H9 (cell line): Measurements from ENCODE around the gene ENTREP3. TPM values are rescaled to one million over a fixed set of nuclear protein-coding genes. Genes with fewer than 3 reads are reported as not detected.
"Not testable (repeated sequence)": the region's sequence is repeated elsewhere in the genome, so short reads cannot be mapped to it uniquely, and the experiment has no call there.

Experiments used
- DNase-seq: peaks from one replicate; pipeline ENCODE4 v3.0.0-alpha.2; 2017
- H2AFZ ChIP-seq: one replicate; pipeline ENCODE4 v1.6.1; 2013; ENCODE audit warnings: mild to moderate bottlenecking, low read length, control low read depth, moderate library complexity
- H2AK5ac ChIP-seq: 2 replicates; pipeline ENCODE4 v1.6.1; 2013; ENCODE audit warnings: low read length, control low read depth, mixed read lengths; ENCODE audit not compliant: insufficient read length
- H2BK120ac ChIP-seq: one replicate; pipeline ENCODE4 v1.6.1; 2013; ENCODE audit warnings: low read depth, mild to moderate bottlenecking, low read length, control low read depth, inconsistent platforms; ENCODE audit not compliant: poor library complexity, severe bottlenecking
- H2BK12ac ChIP-seq: 2 replicates; pipeline ENCODE4 v1.6.1; 2013; ENCODE audit warnings: low read length, control low read depth, mixed read lengths, low read depth; ENCODE audit not compliant: insufficient read length
- H2BK15ac ChIP-seq: 2 replicates; pipeline ENCODE4 v1.6.1; 2013; ENCODE audit warnings: low read depth, low read length, control low read depth
- H2BK20ac ChIP-seq: one replicate; pipeline ENCODE4 v1.6.1; 2013; ENCODE audit warnings: low read depth, mild to moderate bottlenecking, low read length, control low read depth, inconsistent platforms; ENCODE audit not compliant: poor library complexity, severe bottlenecking
- H2BK5ac ChIP-seq: 2 replicates; pipeline ENCODE4 v1.6.1; 2013; ENCODE audit warnings: low read length, control low read depth, mixed read lengths; ENCODE audit not compliant: insufficient read length
- H3K14ac ChIP-seq: 2 replicates; pipeline ENCODE4 v1.6.1; 2013; ENCODE audit warnings: low read length, control low read depth; ENCODE audit not compliant: insufficient read depth
- H3K18ac ChIP-seq: 2 replicates; pipeline ENCODE4 v1.6.1; 2013; ENCODE audit warnings: low read depth, mild to moderate bottlenecking, mixed read lengths, low read length, control low read depth; ENCODE audit not compliant: insufficient read length
- H3K23ac ChIP-seq: 2 replicates; pipeline ENCODE4 v1.6.1; 2013; ENCODE audit warnings: low read length, control low read depth, mixed read lengths, low read depth; ENCODE audit not compliant: insufficient read length
- H3K23me2 ChIP-seq: 2 replicates; pipeline ENCODE4 v1.6.1; 2013; ENCODE audit warnings: low read depth, mild to moderate bottlenecking, mixed read lengths, low read length, control low read depth; ENCODE audit not compliant: insufficient read length, poor library complexity, severe bottlenecking
- H3K27ac ChIP-seq: 2 replicates; pipeline ENCODE4 v1.5.1; 2013; ENCODE audit warnings: low read length, control low read depth, mixed read lengths, low read depth; ENCODE audit not compliant: insufficient read length
- H3K27me3 ChIP-seq: 2 replicates; pipeline ENCODE4 v1.6.1; 2013; ENCODE audit warnings: low read length, control low read depth, inconsistent platforms; ENCODE audit not compliant: insufficient read depth
- H3K4ac ChIP-seq: 2 replicates; pipeline ENCODE4 v1.6.1; 2013; ENCODE audit warnings: low read depth, mild to moderate bottlenecking, control low read depth, inconsistent platforms, low read length, moderate library complexity
- H3K4me1 ChIP-seq: 2 replicates; pipeline ENCODE4 v1.6.1; 2013; ENCODE audit warnings: low read length, control low read depth, inconsistent platforms; ENCODE audit not compliant: insufficient read depth
- H3K4me2 ChIP-seq: 2 replicates; pipeline ENCODE4 v1.6.1; 2013; ENCODE audit warnings: low read length, control low read depth, mixed read lengths; ENCODE audit not compliant: insufficient read length, insufficient read depth
- H3K56ac ChIP-seq: 2 replicates; pipeline ENCODE4 v1.6.1; 2013; ENCODE audit warnings: low read depth, mild to moderate bottlenecking, mixed read lengths, low read length, control low read depth; ENCODE audit not compliant: insufficient read length
- H3K79me1 ChIP-seq: 2 replicates; pipeline ENCODE4 v1.6.1; 2013; ENCODE audit warnings: low read depth, mild to moderate bottlenecking, moderate library complexity, low read length, control low read depth, inconsistent platforms; ENCODE audit not compliant: insufficient read depth, poor library complexity, severe bottlenecking
- H3K79me2 ChIP-seq: 2 replicates; pipeline ENCODE4 v1.6.1; 2013; ENCODE audit warnings: low read length, control low read depth, inconsistent platforms; ENCODE audit not compliant: insufficient read depth
- H3K9ac ChIP-seq: 2 replicates; pipeline ENCODE4 v1.6.1; 2013; ENCODE audit warnings: low read length, control low read depth, mixed read lengths; ENCODE audit not compliant: insufficient read length; ENCODE audit errors: extremely low read depth
- H3K9me3 ChIP-seq: one replicate; pipeline ENCODE4 v1.6.1; 2013; ENCODE audit warnings: low read depth, low read length, inconsistent platforms; ENCODE audit not compliant: control insufficient read depth
- H3T11ph ChIP-seq: one replicate; pipeline ENCODE4 v1.6.1; 2013; ENCODE audit warnings: mild to moderate bottlenecking, low read length, control low read depth, inconsistent platforms
- H4K20me1 ChIP-seq: one replicate; pipeline ENCODE4 v1.6.1; 2013; ENCODE audit not compliant: control insufficient read depth, insufficient read length, insufficient read depth
- H4K5ac ChIP-seq: 2 replicates; pipeline ENCODE4 v1.6.1; 2013; ENCODE audit warnings: low read depth, mild to moderate bottlenecking, mixed read lengths, low read length, control low read depth; ENCODE audit not compliant: insufficient read length
- H4K8ac ChIP-seq: replicated peaks from 2 replicates; pipeline ENCODE4 v1.6.1; 2013; ENCODE audit warnings: low read length, control low read depth, mixed read lengths, low read depth; ENCODE audit not compliant: insufficient read length
- H4K91ac ChIP-seq: 2 replicates; pipeline ENCODE4 v1.6.1; 2013; ENCODE audit warnings: low read depth, mild to moderate bottlenecking, moderate library complexity, mixed read lengths, low read length, control low read depth; ENCODE audit not compliant: insufficient read length
- H3K27ac Mint-ChIP-seq, 3 experiments: 2 replicates in 2 of 3; 3 replicates in 1 of 3; pipeline ENCODE4 v1.8.0; 2020 to 2021; ENCODE audit warnings: mixed read lengths in 3 of 3, mild to moderate bottlenecking in 1 of 3, moderate library complexity in 1 of 3
- H3K27me3 Mint-ChIP-seq: 2 replicates; pipeline ENCODE4 v1.8.0; 2021; ENCODE audit warnings: low read depth, mild to moderate bottlenecking, moderate library complexity, mixed read lengths
- H3K36me3 Mint-ChIP-seq, 3 experiments: 2 replicates in 2 of 3; 3 replicates in 1 of 3; pipeline ENCODE4 v1.8.0; 2020 to 2021; ENCODE audit warnings: low read depth in 3 of 3, mixed read lengths in 3 of 3; ENCODE audit not compliant: insufficient read depth in 1 of 3
- H3K4me1 Mint-ChIP-seq, 2 experiments: 2 replicates each; pipeline ENCODE4 v1.8.0; 2020; ENCODE audit warnings: mixed read lengths in 2 of 2
- H3K4me3 Mint-ChIP-seq, 2 experiments: 2 replicates in 1 of 2; 3 replicates in 1 of 2; pipeline ENCODE4 v1.8.0; 2020 to 2021; ENCODE audit warnings: mild to moderate bottlenecking in 2 of 2, mixed read lengths in 2 of 2, moderate library complexity in 1 of 2
- H3K9me3 Mint-ChIP-seq, 2 experiments: 2 replicates in 1 of 2; 3 replicates in 1 of 2; pipeline ENCODE4 v1.8.0; 2020; ENCODE audit warnings: mild to moderate bottlenecking in 2 of 2, mixed read lengths in 2 of 2, moderate library complexity in 1 of 2
- WGBS: extraction: QIAGEN DNeasy Blood & Tissue Kit; methylation state at CpG from one replicate; pipeline ENCODE4 v1.1.7; 2013; ENCODE audit warnings: missing lambda C conversion rate, low lambda C conversion rate, mixed read lengths; ENCODE audit not compliant: insufficient read length; ENCODE audit errors: extremely low coverage; 5-methylcytosine and 5-hydroxymethylcytosine counted together
- total RNA-seq: library from RNA; stranded (reverse); gene quantifications from 2 replicates; pipeline ENCODE4 v1.2.1, GENCODE V29; 2021

The ENTREP3 gene
- total RNA-seq, 1 experiment from 2014 or later: 41.0 TPM

GRCh38 chr1:155233502-155233901 is 21.8 kb downstream of the ENTREP3 start:
- not testable (repeated sequence) for H3K23ac ChIP-seq, H3K14ac ChIP-seq, H3K4me3 Mint-ChIP-seq, H3K27ac ChIP-seq, H4K20me1 ChIP-seq, H3K4ac ChIP-seq, DNase-seq, H3K9me3 ChIP-seq, H3K79me1 ChIP-seq, H4K5ac ChIP-seq, H2BK120ac ChIP-seq, H3K4me1 ChIP-seq, H2BK12ac ChIP-seq, H3K9me3 Mint-ChIP-seq, H3K56ac ChIP-seq, H2AK5ac ChIP-seq, H2AFZ ChIP-seq, H4K8ac ChIP-seq, H3T11ph ChIP-seq, H3K4me2 ChIP-seq, H4K91ac ChIP-seq, H3K23me2 ChIP-seq, H3K27me3 ChIP-seq, H3K4me1 Mint-ChIP-seq, H3K18ac ChIP-seq, H2BK5ac ChIP-seq, H2BK15ac ChIP-seq, H3K27ac Mint-ChIP-seq, H3K9ac ChIP-seq, H3K79me2 ChIP-seq, H2BK20ac ChIP-seq
- WGBS: no CpG with 5 or more reads among the region's 5 CpGs
- H3K27me3 Mint-ChIP-seq: peaks cover 36% of the 10 kb centered on the region
- H3K36me3 Mint-ChIP-seq: peaks cover 4 to 24% (median 19%) of the 10 kb centered on the region in 3 experiments; a peak in 6 of 7 replicates

GRCh38 chr1:155232001-155232978 is 23.0 kb downstream of the ENTREP3 start:
- DNase-seq, H3K4me3 Mint-ChIP-seq, H3K4me1 ChIP-seq, H3K9ac ChIP-seq, H3K14ac ChIP-seq, H3K4me2 ChIP-seq, H3K23me2 ChIP-seq, H3K9me3 ChIP-seq, H3K18ac ChIP-seq, H4K8ac ChIP-seq, H3K27ac Mint-ChIP-seq, H3K27me3 ChIP-seq, H2AFZ ChIP-seq, H2BK20ac ChIP-seq, H3K9me3 Mint-ChIP-seq, H3K79me1 ChIP-seq, H2BK120ac ChIP-seq, H2BK12ac ChIP-seq, H2BK5ac ChIP-seq, H3K56ac ChIP-seq, H3K23ac ChIP-seq, H3K4ac ChIP-seq, H4K5ac ChIP-seq, H3K79me2 ChIP-seq, H4K91ac ChIP-seq, H2BK15ac ChIP-seq, H3K27ac ChIP-seq, H2AK5ac ChIP-seq, H4K20me1 ChIP-seq, H3T11ph ChIP-seq: not testable (repeated sequence)
- Mint-ChIP-seq H3K27me3 (peaks cover 39% of the 10 kb centered on the region), H3K36me3 (peaks cover 4 to 17% (median 17%) of the 10 kb centered on the region in 3 experiments; a peak in 6 of 7 replicates), H3K4me1 (peaks cover 10 to 11% of the 10 kb centered on the region in 2 experiments)
- no CpG with 5 or more reads among the region's 13 CpGs for WGBS
